Activated naive CD8-positive, alpha-beta T cell treated with anti-CD3 and anti-CD28 coated beads for 36 hours (primary cell): ENCODE measurements around the gene PRKCZ. TPM values are rescaled to one million over a fixed set of nuclear protein-coding genes. Genes with fewer than 3 reads are reported as not detected.

Experiments used
- DNase-seq: peaks from one replicate; pipeline ENCODE4 v3.0.0; 2021
- H3K27ac Mint-ChIP-seq: one replicate; pipeline ENCODE4 v1.8.0; 2022; ENCODE audit warnings: mild to moderate bottlenecking, moderate library complexity, mixed read lengths
- H3K27me3 Mint-ChIP-seq: one replicate; pipeline ENCODE4 v1.8.0; 2022; ENCODE audit warnings: mild to moderate bottlenecking, mixed read lengths
- H3K36me3 Mint-ChIP-seq: one replicate; pipeline ENCODE4 v1.8.0; 2021; ENCODE audit warnings: mild to moderate bottlenecking, mixed read lengths
- H3K4me1 Mint-ChIP-seq: one replicate; pipeline ENCODE4 v1.8.0; 2021; ENCODE audit warnings: mixed read lengths
- H3K4me3 Mint-ChIP-seq: one replicate; pipeline ENCODE4 v1.8.0; 2022; ENCODE audit warnings: mild to moderate bottlenecking, moderate library complexity, mixed read lengths
- H3K9me3 Mint-ChIP-seq: one replicate; pipeline ENCODE4 v1.8.0; 2022; ENCODE audit warnings: mixed read lengths
- total RNA-seq, 2 experiments: library from RNA; stranded (reverse); gene quantifications; one replicate each; pipeline ENCODE4 v1.2.3, GENCODE V29; 2021

PRKCZ gene
- total RNA-seq, 2 experiments from 2014 or later, result 11.1 to 13.0 TPM

- H3K4me3 Mint-ChIP-seq, result peak overlapping the region; percentile 63
- no peak for DNase-seq
- peaks cover 7% of the 10 kb centered on the region for H3K4me1 Mint-ChIP-seq
- peak overlapping the region; percentile 41 for H3K27ac Mint-ChIP-seq
- H3K36me3 Mint-ChIP-seq, result no peaks in the 10 kb centered on the region
- no peaks in the 10 kb centered on the region for H3K27me3 Mint-ChIP-seq
- H3K9me3 Mint-ChIP-seq, result peaks cover 3% of the 10 kb centered on the region
Measured at GRCh38 chr1:2127187-2128145, 77.3 kb downstream of the PRKCZ start.

- DNase-seq, result no peak
- H3K4me3 Mint-ChIP-seq, result no peak overlapping the region
- no peaks in the 10 kb centered on the region for H3K36me3 Mint-ChIP-seq
- H3K27ac Mint-ChIP-seq, result no peak overlapping the region
- H3K27me3 Mint-ChIP-seq, result no peaks in the 10 kb centered on the region
- H3K4me1 Mint-ChIP-seq, result peaks cover 13% of the 10 kb centered on the region
- peaks cover 3% of the 10 kb centered on the region for H3K9me3 Mint-ChIP-seq
Measured at GRCh38 chr1:2128189-2128901, 78.1 kb downstream of the PRKCZ start.

GRCh38 chr1:2129256-2129943 lies 79.2 kb downstream of the PRKCZ start:
- H3K4me3 Mint-ChIP-seq, result no peak overlapping the region
- no peak for DNase-seq
- H3K9me3 Mint-ChIP-seq, result no peaks in the 10 kb centered on the region
- peaks cover 14% of the 10 kb centered on the region for H3K4me1 Mint-ChIP-seq
- H3K27ac Mint-ChIP-seq, result no peak overlapping the region
- H3K36me3 Mint-ChIP-seq, result no peaks in the 10 kb centered on the region
- no peaks in the 10 kb centered on the region for H3K27me3 Mint-ChIP-seq

DNA sequence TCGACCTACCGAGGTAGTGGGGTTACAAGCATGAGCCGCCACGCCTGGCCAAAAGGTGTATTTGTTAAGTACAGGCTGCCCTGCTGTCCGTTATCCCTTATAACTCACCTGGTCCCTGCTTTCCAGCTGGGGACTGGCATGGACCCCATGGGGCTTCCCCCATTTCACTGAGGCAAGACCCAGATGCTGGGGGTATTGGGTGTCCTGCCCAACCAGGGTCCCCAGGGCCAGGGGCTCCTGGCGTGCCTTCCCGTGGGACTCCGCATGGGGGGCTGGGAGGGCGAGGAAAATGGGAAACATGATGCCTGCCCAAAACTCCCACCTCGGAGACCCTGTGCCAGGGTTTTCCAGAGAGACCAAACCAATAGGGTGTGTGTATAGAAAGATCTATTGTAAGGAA lies 79.9 kb downstream of the PRKCZ start:
- no peak for DNase-seq
- Mint-ChIP-seq H3K9me3 (no peaks in the 10 kb centered on the region), H3K27ac (no peak overlapping the region), H3K4me1 (peaks cover 15% of the 10 kb centered on the region), H3K27me3 (no peaks in the 10 kb centered on the region), H3K4me3 (no peak overlapping the region), H3K36me3 (no peaks in the 10 kb centered on the region)

DNA sequence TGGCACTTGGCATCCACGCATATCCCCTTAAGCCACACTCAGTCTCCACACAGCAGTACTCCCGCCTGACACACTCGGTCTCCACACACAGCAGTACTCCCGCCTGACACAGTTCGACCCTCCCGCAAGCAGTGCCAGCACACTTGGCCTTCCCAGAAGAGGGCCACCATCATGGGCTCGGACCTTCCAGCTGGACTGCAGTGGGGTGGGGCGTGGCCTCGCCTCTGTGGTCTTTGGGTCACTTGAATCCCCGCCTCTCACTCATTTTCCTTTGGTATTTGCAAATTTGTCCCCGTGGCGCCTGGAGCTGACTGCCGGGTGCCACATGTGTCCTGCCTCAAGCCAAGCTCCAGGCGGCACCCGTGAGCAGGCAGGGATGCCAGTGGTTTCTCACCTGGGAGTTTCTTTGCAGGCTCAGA lies 80.7 kb downstream of the PRKCZ start:
- Mint-ChIP-seq H3K27me3 (no peaks in the 10 kb centered on the region), H3K9me3 (no peaks in the 10 kb centered on the region), H3K4me3 (no peak overlapping the region), H3K36me3 (no peaks in the 10 kb centered on the region), H3K4me1 (peaks cover 15% of the 10 kb centered on the region), H3K27ac (no peak overlapping the region)
- DNase-seq, result no peak

DNA sequence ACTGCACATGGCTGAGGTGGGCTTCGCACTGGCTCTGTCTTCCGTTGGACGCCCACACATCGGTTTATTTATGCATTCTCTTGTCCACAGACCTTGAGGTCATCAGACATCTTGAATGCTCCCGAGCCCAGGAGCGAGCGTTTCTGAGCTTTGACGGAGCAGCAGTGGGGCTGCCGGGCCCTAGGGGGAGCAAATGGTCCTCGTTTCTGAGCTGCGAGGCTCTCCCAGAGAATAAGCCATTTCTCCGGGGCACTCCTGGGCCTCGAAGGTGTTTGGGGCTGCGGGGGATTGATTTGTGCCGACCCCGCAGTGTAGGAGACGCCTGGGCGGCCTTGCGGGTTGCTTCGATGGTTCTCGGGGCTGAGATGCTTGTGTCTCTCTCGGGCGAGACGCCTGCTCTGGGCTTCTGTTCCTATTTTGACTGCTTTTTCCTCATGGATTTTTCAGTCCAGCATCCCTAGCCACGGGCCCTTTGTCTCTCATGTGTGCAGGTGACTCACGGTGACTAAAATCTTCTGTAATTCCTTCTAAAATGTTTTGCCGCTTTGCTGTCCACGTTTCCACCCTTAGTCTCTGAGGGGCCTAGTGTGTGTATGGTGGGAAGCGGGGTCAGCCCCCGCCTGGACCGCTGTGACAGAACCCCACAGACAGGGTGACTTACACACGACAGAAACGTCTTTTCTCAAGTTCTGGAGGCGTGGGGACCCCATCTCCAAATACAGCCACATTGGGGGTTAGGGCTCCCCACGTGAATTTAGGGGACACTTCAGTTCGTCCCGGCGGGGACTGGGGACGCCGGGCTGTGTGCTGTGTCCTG lies 82.2 kb downstream of the PRKCZ start:
- Mint-ChIP-seq H3K36me3 (no peaks in the 10 kb centered on the region), H3K27me3 (no peaks in the 10 kb centered on the region), H3K4me3 (peak overlapping the region; percentile 74), H3K9me3 (no peaks in the 10 kb centered on the region), H3K4me1 (peaks cover 9% of the 10 kb centered on the region), H3K27ac (no peak overlapping the region)
- peak; percentile 24 for DNase-seq

GRCh38 chr1:2133039-2133878 lies 83.0 kb downstream of the PRKCZ start:
- H3K27me3 Mint-ChIP-seq, result no peaks in the 10 kb centered on the region
- H3K4me1 Mint-ChIP-seq, result peaks cover 9% of the 10 kb centered on the region
- DNase-seq, result peak; percentile 97
- no peaks in the 10 kb centered on the region for H3K9me3 Mint-ChIP-seq
- peak overlapping the region; percentile 74 for H3K4me3 Mint-ChIP-seq
- H3K36me3 Mint-ChIP-seq, result no peaks in the 10 kb centered on the region
- peak overlapping the region; percentile 76 for H3K27ac Mint-ChIP-seq

DNA sequence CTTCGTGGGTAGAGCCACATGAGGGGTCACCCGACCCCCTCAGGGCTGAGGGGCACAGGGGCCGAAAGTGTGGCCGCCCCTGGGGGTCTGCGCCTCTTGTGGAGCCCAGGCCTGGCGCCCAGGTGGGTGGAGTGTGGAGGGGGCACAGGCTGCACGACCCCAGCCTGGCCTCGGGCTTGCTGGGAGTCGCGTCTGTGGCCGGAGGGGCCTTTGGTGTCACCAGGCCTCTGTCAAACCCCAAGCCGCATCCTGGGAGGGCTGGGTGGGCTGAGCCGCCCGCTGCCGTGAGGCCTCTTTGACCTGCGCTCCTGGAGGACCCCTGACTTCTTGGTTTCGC lies 83.6 kb downstream of the PRKCZ start:
- H3K27ac Mint-ChIP-seq, result no peak overlapping the region
- DNase-seq, result no peak
- H3K4me1 Mint-ChIP-seq, result peaks cover 9% of the 10 kb centered on the region
- H3K27me3 Mint-ChIP-seq, result no peaks in the 10 kb centered on the region
- H3K9me3 Mint-ChIP-seq, result no peaks in the 10 kb centered on the region
- H3K4me3 Mint-ChIP-seq, result no peak overlapping the region
- H3K36me3 Mint-ChIP-seq, result no peaks in the 10 kb centered on the region

DNA sequence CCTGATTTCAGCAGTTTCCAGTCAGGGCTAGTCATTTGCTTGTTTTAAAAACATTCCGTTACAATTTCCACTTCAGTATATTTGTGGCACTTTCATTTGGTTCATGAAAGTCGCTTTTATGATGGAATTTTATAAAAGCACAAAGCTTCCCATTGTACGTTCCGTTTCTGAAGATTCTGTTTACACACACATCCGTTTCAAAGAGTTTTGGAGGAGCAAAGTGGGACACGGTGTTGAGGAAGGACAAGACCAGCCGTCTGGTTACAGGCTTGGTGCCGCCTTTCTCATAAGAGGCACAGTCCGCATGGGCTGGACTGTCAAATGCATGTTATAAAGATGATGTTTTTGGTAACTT lies 84.0 kb downstream of the PRKCZ start:
- no peak for DNase-seq
- peaks cover 9% of the 10 kb centered on the region for H3K4me1 Mint-ChIP-seq
- no peaks in the 10 kb centered on the region for H3K36me3 Mint-ChIP-seq
- H3K27me3 Mint-ChIP-seq, result no peaks in the 10 kb centered on the region
- no peak overlapping the region for H3K27ac Mint-ChIP-seq
- no peak overlapping the region for H3K4me3 Mint-ChIP-seq
- H3K9me3 Mint-ChIP-seq, result no peaks in the 10 kb centered on the region

- H3K4me3 Mint-ChIP-seq, result no peak overlapping the region
- peaks cover 10% of the 10 kb centered on the region for H3K4me1 Mint-ChIP-seq
- H3K9me3 Mint-ChIP-seq, result no peaks in the 10 kb centered on the region
- no peak overlapping the region for H3K27ac Mint-ChIP-seq
- H3K36me3 Mint-ChIP-seq, result no peaks in the 10 kb centered on the region
- no peak for DNase-seq
- H3K27me3 Mint-ChIP-seq, result no peaks in the 10 kb centered on the region
Measured at GRCh38 chr1:2134621-2135307, 84.6 kb downstream of the PRKCZ start.

DNA sequence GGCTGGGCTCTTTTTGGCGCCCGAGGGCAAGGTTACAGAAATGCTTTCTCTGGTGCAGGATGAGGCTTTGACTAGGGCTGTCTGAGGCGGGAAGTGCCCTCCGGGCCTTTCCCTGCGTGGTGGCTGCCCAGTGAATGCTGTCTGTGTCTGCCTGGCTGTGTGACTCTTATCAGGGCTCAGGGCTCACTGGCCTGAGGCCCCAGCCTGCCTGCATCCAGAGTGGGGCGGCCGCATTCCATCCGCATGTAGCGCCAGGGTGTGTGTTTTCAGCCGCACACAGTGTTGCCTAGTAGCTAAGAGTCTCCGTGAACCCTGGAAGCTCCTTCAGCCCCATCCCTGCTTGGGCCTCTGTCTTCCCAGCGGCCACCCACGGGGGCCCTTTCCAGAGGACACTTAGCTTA lies 85.2 kb downstream of the PRKCZ start:
- DNase-seq, result no peak
- Mint-ChIP-seq H3K27me3 (no peaks in the 10 kb centered on the region), H3K36me3 (no peaks in the 10 kb centered on the region), H3K4me1 (peaks cover 10% of the 10 kb centered on the region), H3K4me3 (no peak overlapping the region), H3K27ac (no peak overlapping the region), H3K9me3 (no peaks in the 10 kb centered on the region)

DNA sequence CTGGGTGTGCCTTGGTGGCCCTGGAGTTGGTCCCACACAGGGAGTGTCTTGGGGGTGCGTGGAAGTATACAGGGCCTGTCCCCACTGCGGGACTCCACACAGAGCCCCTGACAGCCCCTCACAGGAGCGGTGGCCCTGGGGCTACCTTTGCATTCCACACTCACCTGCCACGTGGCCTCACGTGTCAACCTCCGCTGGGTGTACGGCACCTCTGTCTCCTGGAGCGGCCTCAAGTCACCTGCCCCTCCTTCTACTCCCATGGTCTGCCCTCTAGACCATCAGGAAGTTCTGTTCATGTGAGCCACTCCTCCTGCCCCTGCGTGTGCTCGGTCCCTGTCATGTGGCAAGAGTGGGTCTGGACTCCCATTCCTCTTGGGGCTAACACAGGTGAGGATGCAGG lies 85.7 kb downstream of the PRKCZ start:
- Mint-ChIP-seq H3K27ac (no peak overlapping the region), H3K4me1 (peaks cover 11% of the 10 kb centered on the region), H3K36me3 (no peaks in the 10 kb centered on the region), H3K9me3 (no peaks in the 10 kb centered on the region), H3K4me3 (no peak overlapping the region), H3K27me3 (no peaks in the 10 kb centered on the region)
- no peak for DNase-seq

- no peak overlapping the region for H3K4me3 Mint-ChIP-seq
- no peak overlapping the region for H3K27ac Mint-ChIP-seq
- H3K36me3 Mint-ChIP-seq, result no peaks in the 10 kb centered on the region
- H3K9me3 Mint-ChIP-seq, result no peaks in the 10 kb centered on the region
- DNase-seq, result no peak
- peaks cover 11% of the 10 kb centered on the region for H3K4me1 Mint-ChIP-seq
- H3K27me3 Mint-ChIP-seq, result no peaks in the 10 kb centered on the region
Measured at GRCh38 chr1:2136386-2137235, 86.4 kb downstream of the PRKCZ start.
